ENCODE results near the gene MED12. TPM values are rescaled to one million over a fixed set of nuclear protein-coding genes. Genes with fewer than 3 reads are reported as not detected.
A peak's percentile ranks its signal among the peaks of the same experiment; 100 is the strongest.

The MED12 gene
- total and polyA plus RNA-seq, 8 donors = 6.2 to 53.3 (median 27.9) TPM

DNA sequence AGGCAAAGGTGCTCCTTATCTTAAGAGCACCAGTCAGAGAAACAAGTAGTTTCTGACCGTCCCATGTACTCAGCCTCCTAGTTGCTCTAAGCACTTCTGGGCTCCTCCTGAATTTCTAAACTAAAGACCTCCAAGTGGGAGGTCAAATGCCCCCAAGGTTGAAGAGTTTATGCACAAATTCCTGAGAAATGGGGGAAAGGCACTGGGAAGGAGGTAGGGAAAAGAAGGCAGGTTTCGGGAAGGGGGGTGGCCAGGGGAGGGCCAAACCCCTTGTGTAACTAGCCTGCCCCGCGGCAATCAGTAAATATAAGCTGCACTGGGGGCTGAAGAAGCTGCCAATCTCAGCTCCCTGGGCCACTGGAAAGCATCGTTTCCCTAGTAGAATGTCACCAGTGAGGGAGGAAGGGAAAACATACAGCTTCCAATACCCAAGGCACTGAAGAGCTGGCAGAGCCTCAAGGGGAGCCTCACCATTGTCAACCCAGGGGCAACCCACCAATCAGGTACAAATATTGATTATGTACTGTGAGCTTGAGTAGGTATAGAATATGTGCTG lies 19.4 kb upstream of the MED12 start:
- intact Hi-C loops (cut with DNase I; ENCODE audit: low total_unique reads) = no loop called here
- no peaks in the 10 kb centered on the region for H3K9me3 ChIP-seq
- no peaks in the 10 kb centered on the region for H3K27me3 ChIP-seq
- peaks cover 0 to 7% (median 0%) of the 10 kb centered on the region in 4 donors for H3K36me3 ChIP-seq
- WGBS, 5 donors = 35 to 63% (median 43%) methylated on average over 5 of the region's 5 CpGs
- no peak overlapping the region for H3K4me3 ChIP-seq
- H3K27ac ChIP-seq = no peak overlapping the region
- peaks cover 4 to 39% (median 24%) of the 10 kb centered on the region in 4 donors for H3K4me1 ChIP-seq
- DNase-seq = peak in 1 of 2 donors; percentile 9
- no peak for TF ChIP-seq EP300 (IDR thresholded peaks at IDR 0.05)
- TF ChIP-seq CTCF (IDR thresholded peaks at IDR 0.05) = no peak
- no peak for TF ChIP-seq POLR2A (IDR thresholded peaks at IDR 0.05)
- TF ChIP-seq POLR2AphosphoS5 (IDR thresholded peaks at IDR 0.05) = no peak

GRCh38 chrX:71099736-71100135 lies 18.7 kb upstream of the MED12 start:
- no peaks in the 10 kb centered on the region for H3K27me3 ChIP-seq
- TF ChIP-seq POLR2A (IDR thresholded peaks at IDR 0.05) (no peak), CTCF (IDR thresholded peaks at IDR 0.05) (no peak), EP300 (IDR thresholded peaks at IDR 0.05) (no peak), POLR2AphosphoS5 (IDR thresholded peaks at IDR 0.05) (no peak)
- 46 to 92% (median 84%) methylated on average over 2 to 4 of the region's 4 CpGs for WGBS, 5 donors
- H3K36me3 ChIP-seq = peaks cover 0 to 7% (median 0%) of the 10 kb centered on the region in 4 donors
- H3K27ac ChIP-seq = no peak overlapping the region
- DNase-seq = no peak
- no peaks in the 10 kb centered on the region for H3K9me3 ChIP-seq
- intact Hi-C loops (cut with DNase I; ENCODE audit: low total_unique reads) = no loop called here
- H3K4me3 ChIP-seq = no peak overlapping the region
- H3K4me1 ChIP-seq = peaks cover 4 to 40% (median 26%) of the 10 kb centered on the region in 4 donors

DNA sequence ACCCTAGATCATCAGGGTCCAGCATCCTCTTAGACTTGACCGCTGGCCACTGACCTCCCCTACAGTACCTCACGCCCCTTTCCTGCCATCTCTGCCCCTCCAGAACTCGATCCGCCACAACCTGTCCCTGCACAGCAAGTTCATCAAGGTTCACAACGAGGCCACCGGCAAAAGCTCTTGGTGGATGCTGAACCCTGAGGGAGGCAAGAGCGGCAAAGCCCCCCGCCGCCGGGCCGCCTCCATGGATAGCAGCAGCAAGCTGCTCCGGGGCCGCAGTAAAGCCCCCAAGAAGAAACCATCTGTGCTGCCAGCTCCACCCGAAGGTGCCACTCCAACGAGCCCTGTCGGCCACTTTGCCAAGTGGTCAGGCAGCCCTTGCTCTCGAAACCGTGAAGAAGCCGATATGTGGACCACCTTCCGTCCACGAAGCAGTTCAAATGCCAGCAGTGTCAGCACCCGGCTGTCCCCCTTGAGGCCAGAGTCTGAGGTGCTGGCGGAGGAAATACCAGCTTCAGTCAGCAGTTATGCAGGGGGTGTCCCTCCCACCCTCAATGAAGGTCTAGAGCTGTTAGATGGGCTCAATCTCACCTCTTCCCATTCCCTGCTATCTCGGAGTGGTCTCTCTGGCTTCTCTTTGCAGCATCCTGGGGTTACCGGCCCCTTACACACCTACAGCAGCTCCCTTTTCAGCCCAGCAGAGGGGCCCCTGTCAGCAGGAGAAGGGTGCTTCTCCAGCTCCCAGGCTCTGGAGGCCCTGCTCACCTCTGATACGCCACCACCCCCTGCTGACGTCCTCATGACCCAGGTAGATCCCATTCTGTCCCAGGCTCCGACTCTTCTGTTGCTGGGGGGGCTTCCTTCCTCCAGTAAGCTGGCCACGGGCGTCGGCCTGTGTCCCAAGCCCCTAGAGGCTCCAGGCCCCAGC lies 17.6 kb upstream of the MED12 start:
- no peaks in the 10 kb centered on the region for H3K27me3 ChIP-seq
- 64 to 87% (median 82%) methylated on average over 15 to 31 of the region's 31 CpGs for WGBS, 5 donors
- no peak for TF ChIP-seq EP300 (IDR thresholded peaks at IDR 0.05)
- TF ChIP-seq POLR2A (IDR thresholded peaks at IDR 0.05) = no peak
- no peaks in the 10 kb centered on the region for H3K9me3 ChIP-seq
- no peak overlapping the region for H3K27ac ChIP-seq
- intact Hi-C loops (cut with DNase I; ENCODE audit: low total_unique reads) = no loop called here
- peaks cover 0 to 7% (median 0%) of the 10 kb centered on the region in 4 donors for H3K36me3 ChIP-seq
- H3K4me1 ChIP-seq = peaks cover 4 to 40% (median 24%) of the 10 kb centered on the region in 4 donors
- DNase-seq = peak in 1 of 2 donors; percentile 24
- H3K4me3 ChIP-seq = no peak overlapping the region

GRCh38 chrX:71102292-71102691 lies 16.1 kb upstream of the MED12 start:
- no peak for DNase-seq
- WGBS, 5 donors = 47 to 70% (median 55%) methylated on average over 3 of the region's 3 CpGs
- H3K4me3 ChIP-seq = no peak overlapping the region
- intact Hi-C loops (cut with DNase I; ENCODE audit: low total_unique reads) = no loop called here
- no peaks in the 10 kb centered on the region for H3K9me3 ChIP-seq
- no peak overlapping the region for H3K27ac ChIP-seq
- H3K36me3 ChIP-seq = peaks cover 0 to 7% (median 0%) of the 10 kb centered on the region in 4 donors
- no peak for TF ChIP-seq POLR2AphosphoS5 (IDR thresholded peaks at IDR 0.05)
- TF ChIP-seq EP300 (IDR thresholded peaks at IDR 0.05) = no peak
- TF ChIP-seq CTCF (IDR thresholded peaks at IDR 0.05) = no peak
- TF ChIP-seq POLR2A (IDR thresholded peaks at IDR 0.05) = no peak
- no peaks in the 10 kb centered on the region for H3K27me3 ChIP-seq
- peaks cover 4 to 32% (median 15%) of the 10 kb centered on the region in 4 donors for H3K4me1 ChIP-seq

Measured in stomach (tissue), 9 donors.